NT2/D1 (cell line): ENCODE results near the gene CHN2.

Source experiments
- DNase-seq: peaks from one replicate; pipeline ENCODE4 v3.0.0-alpha.2; 2011; ENCODE audit warnings: low read depth, low spot score
- H3K27me3 ChIP-seq: 2 replicates; pipeline ENCODE4 v1.6.0; 2011; ENCODE audit warnings: mild to moderate bottlenecking; ENCODE audit not compliant: insufficient read length, insufficient read depth
- H3K36me3 ChIP-seq: 2 replicates; pipeline ENCODE4 v1.6.1; 2011; ENCODE audit warnings: mild to moderate bottlenecking, low read length, mixed read lengths; ENCODE audit not compliant: insufficient read depth, insufficient read length
- H3K4me1 ChIP-seq: 2 replicates; pipeline ENCODE4 v1.5.1; 2011; ENCODE audit not compliant: insufficient read depth, insufficient read length
- H3K4me3 ChIP-seq: 2 replicates; pipeline ENCODE4 v1.5.1; 2011; ENCODE audit warnings: low read depth; ENCODE audit not compliant: insufficient read length
- H3K9ac ChIP-seq: 2 replicates; pipeline ENCODE4 v1.6.0; 2011; ENCODE audit warnings: low read depth; ENCODE audit not compliant: insufficient read length
- H3K9me3 ChIP-seq: 2 replicates; pipeline ENCODE4 v1.5.1; 2011; ENCODE audit warnings: mild to moderate bottlenecking, low read length; ENCODE audit not compliant: insufficient read depth
- SUZ12 ChIP-seq: IDR thresholded peaks from 2 replicates; pipeline ENCODE4 v1.6.1; 2011; ENCODE audit not compliant: insufficient read length, insufficient read depth; ENCODE audit errors: extremely low read depth
- YY1 ChIP-seq: IDR thresholded peaks from 2 replicates; pipeline ENCODE4 v1.6.1; 2011; ENCODE audit not compliant: insufficient read length, insufficient read depth
- ZNF274 ChIP-seq: IDR thresholded peaks from 2 replicates; pipeline ENCODE4 v1.6.1; 2011; ENCODE audit warnings: mild to moderate bottlenecking, low read depth, low read length

The CHN2 gene

GRCh38 chr7:29236649-29237048 lies 42.1 kb downstream of the CHN2 start:
- DNase-seq: no peak
- Histone ChIP-seq H3K9ac (no peak overlapping the region), H3K4me1 (no peaks in the 10 kb centered on the region), H3K9me3 (peaks cover 7% of the 10 kb centered on the region; the same call in 1 of the 2 replicates), H3K36me3 (no peaks in the 10 kb centered on the region), H3K27me3 (no peaks in the 10 kb centered on the region), H3K4me3 (no peak overlapping the region)
- TF ChIP-seq ZNF274 (no peak), SUZ12 (no peak), YY1 (no peak)

- H3K4me3 ChIP-seq: no peak overlapping the region
- TF ChIP-seq YY1 (no peak), ZNF274 (no peak), SUZ12 (no peak)
- no peaks in the 10 kb centered on the region for H3K27me3 ChIP-seq
- peaks cover 7% of the 10 kb centered on the region; the same call in 1 of the 2 replicates for H3K9me3 ChIP-seq
- no peaks in the 10 kb centered on the region for H3K36me3 ChIP-seq
- no peaks in the 10 kb centered on the region for H3K4me1 ChIP-seq
- DNase-seq: no peak
- H3K9ac ChIP-seq: no peak overlapping the region
Measured at GRCh38 chr7:29237489-29237888, 42.9 kb downstream of the CHN2 start.

GRCh38 chr7:29239638-29240037 lies 45.1 kb downstream of the CHN2 start:
- no peaks in the 10 kb centered on the region for H3K36me3 ChIP-seq
- no peak for DNase-seq
- no peak overlapping the region for H3K4me3 ChIP-seq
- no peaks in the 10 kb centered on the region for H3K4me1 ChIP-seq
- TF ChIP-seq ZNF274 (no peak), SUZ12 (no peak), YY1 (no peak)
- no peak overlapping the region for H3K9ac ChIP-seq
- no peaks in the 10 kb centered on the region for H3K27me3 ChIP-seq
- H3K9me3 ChIP-seq: peaks cover 7% of the 10 kb centered on the region; the same call in 1 of the 2 replicates

GRCh38 chr7:29242265-29242664 lies 47.7 kb downstream of the CHN2 start:
- Histone ChIP-seq H3K36me3 (no peaks in the 10 kb centered on the region), H3K4me1 (no peaks in the 10 kb centered on the region), H3K9me3 (peaks cover 7% of the 10 kb centered on the region; the same call in 1 of the 2 replicates), H3K27me3 (no peaks in the 10 kb centered on the region), H3K9ac (no peak overlapping the region), H3K4me3 (no peak overlapping the region)
- TF ChIP-seq ZNF274: no peak
- no peak for TF ChIP-seq YY1
- TF ChIP-seq SUZ12: no peak
- no peak for DNase-seq

GRCh38 chr7:29243910-29244655 lies 49.5 kb downstream of the CHN2 start:
- no peaks in the 10 kb centered on the region for H3K36me3 ChIP-seq
- DNase-seq: no peak
- H3K27me3 ChIP-seq: no peaks in the 10 kb centered on the region
- no peak overlapping the region for H3K9ac ChIP-seq
- H3K4me3 ChIP-seq: no peak overlapping the region
- no peaks in the 10 kb centered on the region for H3K4me1 ChIP-seq
- H3K9me3 ChIP-seq: peaks cover 7% of the 10 kb centered on the region; the same call in 1 of the 2 replicates
- TF ChIP-seq ZNF274: no peak
- no peak for TF ChIP-seq YY1
- no peak for TF ChIP-seq SUZ12

- Histone ChIP-seq H3K4me1 (no peaks in the 10 kb centered on the region), H3K27me3 (no peaks in the 10 kb centered on the region), H3K36me3 (no peaks in the 10 kb centered on the region), H3K9ac (no peak overlapping the region), H3K9me3 (no peaks in the 10 kb centered on the region), H3K4me3 (no peak overlapping the region)
- no peak for TF ChIP-seq SUZ12
- no peak for TF ChIP-seq ZNF274
- TF ChIP-seq YY1: no peak
- no peak for DNase-seq
Measured at GRCh38 chr7:29247224-29247962, 52.8 kb downstream of the CHN2 start.

- H3K9ac ChIP-seq: no peak overlapping the region
- no peak for DNase-seq
- TF ChIP-seq SUZ12 (no peak), ZNF274 (no peak), YY1 (no peak)
- H3K4me1 ChIP-seq: no peaks in the 10 kb centered on the region
- H3K4me3 ChIP-seq: no peak overlapping the region
- H3K9me3 ChIP-seq: no peaks in the 10 kb centered on the region
- H3K36me3 ChIP-seq: no peaks in the 10 kb centered on the region
- no peaks in the 10 kb centered on the region for H3K27me3 ChIP-seq
Measured at GRCh38 chr7:29247963-29248236, 53.3 kb downstream of the CHN2 start.
